A549 (cell line): Measurements from ENCODE around the gene ZNF655. TPM values are rescaled to one million over a fixed set of nuclear protein-coding genes. Genes with fewer than 3 reads are reported as not detected.
A peak's percentile ranks its signal among the peaks of the same experiment; 100 is the strongest.

Experiments
- ATAC-seq, 2 experiments: fragments of 200-7000 bp in 1 of 2; fragments of >200 bp in 1 of 2; cut with Nextera tagmentation in 1 of 2; cut with Tn5 transposase in 1 of 2; 3 replicates each; pipeline versions ENCODE4 v1.8.0 to v1.9.1; 2018 to 2020; ENCODE audit warnings: mild to moderate bottlenecking in 1 of 2, moderate library complexity in 1 of 2
- CTCF ChIA-PET: fragments of 300-600 bp; sonication (Branson Sonifier 250); formaldehyde crosslinking; extraction: SDS; loops from one replicate; lab custom pipeline; 2021; ENCODE audit warnings: antibody characterized with exemption, inconsistent platforms; lab: Yijun Ruan, JAX
- POLR2A ChIA-PET: fragments of 350-600 bp; formaldehyde crosslinking; extraction: SDS; loops from one replicate; lab custom pipeline; 2021; ENCODE audit warnings: antibody characterized with exemption, inconsistent platforms; lab: Yijun Ruan, JAX
- DNase-seq, 2 experiments: peaks; one replicate each; pipeline versions ENCODE4 v3.0.0 to v3.0.0-alpha.2; 2011 to 2016; ENCODE audit warnings: low read depth in 1 of 2, low spot score in 1 of 2
- FAIRE-seq: peaks from 2 replicates; lab custom pipeline; 2011; peaks lifted over from hg19 to GRCh38; lab: Jason Lieb, UNC
- H3K27ac ChIP-seq, 2 experiments: fragments of >200 bp; sonication (Bioruptor Twin); formaldehyde crosslinking; 3 replicates each; pipeline ENCODE4 v1.5.1; 2016 to 2017
- H3K4me1 ChIP-seq: fragments of >200 bp; sonication (Bioruptor Twin); formaldehyde crosslinking; 3 replicates; pipeline ENCODE4 v1.6.1; 2016
- H3K4me2 ChIP-seq: fragments of >200 bp; sonication (Bioruptor Twin); formaldehyde crosslinking; 3 replicates; pipeline ENCODE4 v1.6.1; 2016
- H3K4me3 ChIP-seq: fragments of >200 bp; sonication (Bioruptor Twin); formaldehyde crosslinking; 3 replicates; pipeline ENCODE4 v1.5.1; 2016
- H3K9me3 ChIP-seq: fragments of >200 bp; sonication (Bioruptor Twin); formaldehyde crosslinking; 3 replicates; pipeline ENCODE4 v1.6.1; 2016
- CBX2 ChIP-seq: fragments of 200-600 bp; sonication (generic); IDR thresholded peaks from 2 replicates; pipeline ENCODE4 v1.6.1; 2016; ENCODE audit warnings: low read depth, mild to moderate bottlenecking, borderline replicate concordance
- CEBPB ChIP-seq, 2 experiments: fragments of >200 bp in 1 of 2; sonication (Bioruptor Twin) in 1 of 2; formaldehyde crosslinking in 1 of 2; IDR thresholded peaks; 2 replicates each; pipeline ENCODE4 v1.6.1; 2012 to 2016
- CTCF ChIP-seq: fragments of >200 bp; sonication (Bioruptor Twin); formaldehyde crosslinking; IDR thresholded peaks from 3 replicates; pipeline ENCODE4 v1.5.1; 2016
- EP300 ChIP-seq, 2 experiments: fragments of >200 bp; sonication (Bioruptor Twin); formaldehyde crosslinking; IDR thresholded peaks; 2 replicates in 1 of 2; 3 replicates in 1 of 2; pipeline ENCODE4 v1.6.1; 2016 to 2017
- HMGXB4 ChIP-seq: fragments of 250-450 bp; sonication (Bioruptor Pico); IDR thresholded peaks from 2 replicates; pipeline ENCODE4 v1.5.0; 2021; ENCODE audit warnings: mild to moderate bottlenecking, moderate library complexity, borderline replicate concordance
- MAFK ChIP-seq: fragments of 450-650 bp; IDR thresholded peaks from 2 replicates; pipeline ENCODE4 v1.6.1; 2014; ENCODE audit not compliant: partially characterized antibody
- PBX3 ChIP-seq: IDR thresholded peaks from 2 replicates; pipeline ENCODE4 v1.6.1; 2012
- POLR2A ChIP-seq: IDR thresholded peaks from 2 replicates; pipeline ENCODE4 v1.6.1; 2012; ENCODE audit warnings: mild to moderate bottlenecking, low read length
- POLR2AphosphoS2 ChIP-seq: conservative IDR thresholded peaks from 2 replicates; pipeline ENCODE4 v1.6.1; 2012; ENCODE audit warnings: low read length, improper control_type of control experiment, inconsistent platforms
- RAD21 ChIP-seq, 2 experiments: fragments of >200 bp in 1 of 2; sonication (Bioruptor Twin) in 1 of 2; formaldehyde crosslinking in 1 of 2; IDR thresholded peaks in 1 of 2; conservative IDR thresholded peaks in 1 of 2; 2 replicates in 1 of 2; 3 replicates in 1 of 2; pipeline ENCODE4 v1.6.1; 2012 to 2018; ENCODE audit warnings: inconsistent platforms in 1 of 2
- RCOR1 ChIP-seq: fragments of 150-350 bp; IDR thresholded peaks from 2 replicates; pipeline ENCODE4 v1.6.1; 2014; ENCODE audit warnings: antibody characterized with exemption, low read length, low read depth
- RNF2 ChIP-seq: fragments of 200-600 bp; sonication (generic); IDR thresholded peaks from 2 replicates; pipeline ENCODE4 v1.6.1; 2016; ENCODE audit warnings: low read depth, mild to moderate bottlenecking, antibody characterized with exemption, moderate library complexity, borderline replicate concordance
- SMC3 ChIP-seq: fragments of >200 bp; sonication (Bioruptor Twin); formaldehyde crosslinking; IDR thresholded peaks from 3 replicates; pipeline ENCODE4 v1.6.1; 2018; ENCODE audit warnings: inconsistent platforms
- WGBS: methylation state at CpG from one replicate; pipeline ENCODE4 v1.1.6; 2017; ENCODE audit errors: missing lambda C conversion rate; 5-methylcytosine and 5-hydroxymethylcytosine counted together
- polyA plus RNA-seq, 4 experiments: library from polyadenylated mRNA; depleted of rRNA in 3 of 4; stranded (reverse); fragments of >200 nt; fragmentation: RNase III in 1 of 4; extraction: RNeasy Plus Mini Kit Qiagen cat#74134 plus additional on column Dnase treatment in 1 of 4; gene quantifications; 2 replicates in 3 of 4; 3 replicates in 1 of 4; pipeline ENCODE4 v1.2.3, GENCODE V29; 2011 to 2017
- TF ChIP-seq, protein P1 (sequence below): IDR thresholded peaks from 2 replicates; pipeline ENCODE4 v1.6.1; 2012

Gene ZNF655
- polyA plus RNA-seq, 2 of the 4 experiments (the other 2 are of a cell fraction) = 56.5 to 85.1 TPM

GRCh38 chr7:99579281-99579955 is 21.0 kb downstream of the ZNF655 start:
- Histone ChIP-seq H3K4me2 (peak overlapping the region; percentile 53), H3K4me3 (no peak overlapping the region; the same call in 2 of the 3 replicates)
- ChIA-PET POLR2A (no interaction called here), CTCF (interaction anchor here (1.0 to 1.3 kb wide), 2 partner anchors 8 to 129 kb away, joined by 4 read pairs; no protein-coding TSS in a partner anchor)
- ATAC-seq = no peak
- TF ChIP-seq CBX2 (no peak), MAFK (no peak), PBX3 (no peak), SMC3 (no peak), RNF2 (no peak), POLR2A (no peak), RCOR1 (no peak), CEBPB (IDR thresholded peaks at IDR 0.05) (no peak), RAD21 (conservative IDR thresholded peaks at IDR 0.05 in 1 of 2, IDR thresholded peaks at IDR 0.05 in 1 of 2) (no peak), POLR2AphosphoS2 (no peak)
- TF ChIP-seq, protein P1, sequence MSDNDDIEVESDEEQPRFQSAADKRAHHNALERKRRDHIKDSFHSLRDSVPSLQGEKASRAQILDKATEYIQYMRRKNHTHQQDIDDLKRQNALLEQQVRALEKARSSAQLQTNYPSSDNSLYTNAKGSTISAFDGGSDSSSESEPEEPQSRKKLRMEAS = no peak
- TF ChIP-seq, all 56 proteins: peak for 0
- no peaks in the 10 kb centered on the region for H3K9me3 ChIP-seq
- DNase-seq (no peak), FAIRE-seq (no peak)
- H3K27ac ChIP-seq = no peak overlapping the region
- H3K4me1 ChIP-seq = no peaks in the 10 kb centered on the region
- WGBS = 87% methylated on average over 10 of the region's 10 CpGs

- no peaks in the 10 kb centered on the region for H3K4me1 ChIP-seq
- TF ChIP-seq, protein P1 = 0 out of 2 replicates have a peak, but pooled peaks have one; percentile 18
- TF ChIP-seq EP300 (IDR thresholded peaks at IDR 0.05) (no peak), RAD21 (conservative IDR thresholded peaks at IDR 0.05 in 1 of 2, IDR thresholded peaks at IDR 0.05 in 1 of 2) (peak; percentile 24 to 25; a peak in 2 of 5 replicates), HMGXB4 (CRISPR knock-in tag) (no peak), CTCF (peak; percentile 25)
- peak overlapping the region; percentile 53 for H3K4me2 ChIP-seq
- WGBS = 73% methylated on average over 54 of the region's 54 CpGs
- no peaks in the 10 kb centered on the region for H3K9me3 ChIP-seq
- peak; percentile 62 to 69 for ATAC-seq
- DNase-seq = no peak
- no peak for FAIRE-seq
- ChIA-PET POLR2A (interaction anchor here (1.0 to 1.5 kb wide), 2 partner anchors 22 to 37 kb away, joined by 4 read pairs; partner anchors contain the start of genes ZNF655 and ZSCAN25), CTCF (interaction anchor here (0.6 to 1.3 kb wide), 8 partner anchors 9 to 133 kb away, joined by 3 to 5 read pairs (median 4); no protein-coding TSS in a partner anchor)
- H3K4me3 ChIP-seq = peak overlapping the region; percentile 42
- peak overlapping the region in 1 of 2 experiments; percentile 50; a peak in 3 of 6 replicates for H3K27ac ChIP-seq
These were observed 21.7 kb downstream of the ZNF655 start for GRCh38 chr7:99579956-99580777.
